NCI-H226 (cell line): ENCODE measurements around the gene RPL34.
A peak's percentile ranks its signal among the peaks of the same experiment; 100 is the strongest.

Source experiments
- DNase-seq: peaks from one replicate; pipeline ENCODE4 v3.0.0-alpha.2; 2015

RPL34 gene

DNA sequence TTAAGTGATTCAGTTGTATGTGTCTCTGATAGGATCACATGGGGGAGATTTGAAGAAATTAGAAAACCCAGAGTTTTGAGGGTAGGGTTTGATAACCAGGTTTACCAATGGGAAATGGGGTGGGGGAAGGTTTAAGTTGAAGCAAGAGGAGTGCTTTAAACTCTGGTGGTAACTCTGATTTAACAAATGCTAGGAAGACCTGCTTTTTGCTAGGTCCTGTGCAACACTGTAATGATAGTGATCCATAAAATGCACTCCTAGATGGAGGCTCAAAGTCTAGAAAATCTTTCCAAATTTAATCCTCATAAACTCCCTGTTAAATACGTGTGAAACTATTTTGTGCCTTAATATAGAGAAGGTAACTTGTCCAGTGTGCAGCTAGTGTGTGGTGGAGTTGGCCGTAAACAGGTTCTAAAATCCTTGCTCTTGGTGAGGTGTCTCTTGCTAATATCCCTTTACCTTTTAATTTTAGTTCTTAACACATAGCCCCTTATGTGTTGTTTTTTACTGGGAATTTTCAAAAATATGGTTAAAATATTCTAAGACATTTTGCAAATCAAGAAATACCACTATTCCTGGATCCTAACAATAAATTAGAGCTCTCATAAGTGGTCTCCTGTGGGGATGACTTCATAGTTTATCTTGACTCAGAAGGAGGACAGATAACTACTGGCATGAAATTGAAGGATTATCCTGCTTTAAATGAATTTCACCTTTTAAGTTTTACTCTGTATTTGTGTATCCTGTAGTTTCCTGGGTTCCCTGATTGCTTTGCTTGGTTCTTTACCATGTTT lies 4.1 kb downstream of the RPL34 start:
- no peak for DNase-seq

GRCh38 chr4:108626056-108626455 lies 5.7 kb downstream of the RPL34 start:
- DNase-seq = no peak

GRCh38 chr4:108628411-108628810 lies 8.0 kb downstream of the RPL34 start:
- DNase-seq = no peak

- no peak for DNase-seq
Measured at GRCh38 chr4:108635070-108635655, 14.8 kb downstream of the RPL34 start.

DNA sequence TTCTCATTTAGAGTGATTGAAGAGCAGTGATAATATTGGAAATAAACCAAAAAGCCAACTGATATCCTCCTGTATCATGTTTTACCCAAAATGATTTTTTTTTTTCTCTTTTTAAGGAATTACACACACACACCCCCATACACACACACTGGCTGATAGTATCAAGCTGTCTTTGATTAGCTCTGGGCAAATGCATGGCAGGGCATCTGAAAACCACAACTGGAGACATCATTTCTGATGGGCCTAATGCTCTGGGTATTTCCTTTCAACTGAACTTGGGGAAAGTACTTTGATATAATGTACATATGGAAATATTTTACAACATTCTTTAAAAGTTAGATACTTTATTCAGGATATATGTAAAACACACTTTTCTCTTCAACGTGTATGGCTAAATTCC lies 15.9 kb downstream of the RPL34 start:
- no peak for DNase-seq

DNA sequence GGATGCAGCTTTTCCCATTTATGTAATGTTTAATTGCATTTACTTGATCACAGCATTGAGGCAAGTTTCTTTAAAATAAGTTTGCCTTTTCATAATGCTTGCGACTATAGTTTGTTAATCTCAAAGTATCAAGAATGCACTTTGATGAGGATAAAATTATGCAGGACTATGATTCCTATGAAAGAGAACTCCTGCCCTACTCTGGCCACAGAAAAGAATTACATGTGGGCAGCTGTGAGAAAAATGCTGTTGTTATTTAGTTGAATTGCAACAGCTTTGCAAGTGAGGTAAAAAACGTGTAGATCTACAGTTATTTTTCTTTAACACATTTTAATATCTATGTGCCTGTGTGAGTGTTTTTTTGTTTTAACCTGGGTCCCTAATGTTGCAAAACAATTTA lies 17.5 kb downstream of the RPL34 start:
- no peak for DNase-seq

- peak; percentile 50 for DNase-seq
Measured at GRCh38 chr4:108644237-108644636, 23.9 kb downstream of the RPL34 start.

GRCh38 chr4:108646706-108647105 lies 26.3 kb downstream of the RPL34 start:
- no peak for DNase-seq

DNA sequence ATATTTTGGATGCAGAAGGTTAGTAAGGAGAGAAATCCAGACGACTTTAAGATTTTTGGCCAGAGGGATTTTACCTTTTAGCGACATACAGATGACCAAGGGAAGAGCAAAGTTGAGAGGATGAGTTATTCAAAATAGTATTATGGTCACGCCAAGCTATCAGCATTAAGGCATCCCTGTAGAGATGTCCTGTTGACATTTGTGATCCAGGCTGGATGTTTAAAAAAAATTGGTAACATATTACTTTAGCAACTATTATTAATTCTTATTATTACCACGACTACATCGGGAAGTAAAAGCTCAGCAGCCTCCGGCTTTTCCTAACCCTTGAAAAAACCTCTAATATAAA lies 29.5 kb downstream of the RPL34 start:
- no peak for DNase-seq

GRCh38 chr4:108650212-108651013 lies 30.0 kb downstream of the RPL34 start, which contains the start of gene OSTC:
Gene OSTC (plus strand): TSS chr4:108650599. CDS start chr4:108650656, 57 bp downstream.
- DNase-seq = peak; percentile 86

- no peak for DNase-seq
Measured at GRCh38 chr4:108651014-108651791, 30.8 kb downstream of the RPL34 start.

DNA sequence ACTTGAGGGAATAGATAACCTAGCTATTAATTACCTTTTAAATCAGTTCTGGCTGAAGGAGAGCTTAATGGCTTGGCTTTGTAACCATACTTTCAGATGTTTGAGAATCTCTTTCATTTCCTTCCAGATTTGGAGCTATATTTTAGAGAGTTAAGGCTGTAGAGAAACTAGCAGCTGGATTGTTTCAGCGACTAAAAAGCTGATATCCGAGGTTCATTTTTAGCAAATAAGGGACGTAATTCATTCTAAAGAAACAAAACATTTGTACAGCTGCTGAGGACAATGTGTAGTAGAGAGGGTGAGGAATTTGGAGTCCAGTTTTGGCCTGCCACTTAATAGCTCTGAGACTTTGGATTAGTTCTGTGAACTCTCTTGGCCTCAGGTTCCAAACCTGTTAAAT lies 42.3 kb downstream of the RPL34 start:
- DNase-seq = no peak

DNA sequence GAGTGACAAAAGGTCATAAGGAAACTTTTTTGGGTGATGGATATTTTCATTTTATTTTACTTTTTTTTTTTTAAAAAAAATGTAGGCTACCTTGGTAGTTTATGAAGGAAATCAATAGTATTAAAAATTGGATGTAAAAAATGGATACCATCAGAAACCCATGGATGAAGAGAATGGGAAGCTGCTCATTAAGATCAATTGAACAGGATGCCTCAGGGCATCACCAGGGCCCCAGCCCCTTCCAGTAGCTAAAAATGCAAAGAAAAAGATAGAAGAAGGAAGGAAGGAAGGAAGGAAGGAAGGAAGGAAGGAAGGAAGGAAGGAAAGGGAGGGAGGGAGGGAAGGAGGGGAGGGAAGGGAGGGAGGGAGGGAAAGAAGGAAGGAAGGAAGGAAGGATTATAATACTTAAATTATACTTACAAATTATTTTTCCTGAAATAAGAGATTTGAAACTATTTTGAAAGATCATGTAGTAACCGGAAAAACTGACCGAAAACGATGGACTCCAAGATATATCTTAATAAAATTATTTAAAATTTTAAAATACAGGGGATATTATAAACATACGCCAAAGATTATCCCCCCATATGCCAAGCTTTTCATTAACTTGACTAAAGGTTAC lies 54.1 kb downstream of the RPL34 start:
- no peak for DNase-seq
